ENCODE data around the gene YAE1.

Gene YAE1

DNA sequence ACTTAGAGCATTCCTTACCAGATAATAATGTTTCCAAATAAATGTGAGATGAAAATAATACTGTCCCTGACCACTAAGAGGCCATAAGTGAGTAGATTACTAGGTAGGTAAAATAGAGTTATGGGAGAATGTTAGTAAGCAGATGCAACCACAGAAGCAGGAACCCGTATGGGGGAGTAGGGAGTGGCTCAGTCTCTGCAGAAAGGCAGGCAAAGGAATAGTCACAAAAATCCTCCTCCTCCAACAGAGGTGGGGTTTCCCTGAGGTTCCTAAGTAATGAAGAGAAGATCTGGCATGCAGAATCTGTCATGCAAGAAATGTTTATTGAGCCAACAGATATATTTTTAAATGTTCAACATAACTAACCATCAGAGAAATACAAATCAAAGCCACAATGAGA lies 9.0 kb upstream of the YAE1 start:
- no peak for DNase-seq

DNA sequence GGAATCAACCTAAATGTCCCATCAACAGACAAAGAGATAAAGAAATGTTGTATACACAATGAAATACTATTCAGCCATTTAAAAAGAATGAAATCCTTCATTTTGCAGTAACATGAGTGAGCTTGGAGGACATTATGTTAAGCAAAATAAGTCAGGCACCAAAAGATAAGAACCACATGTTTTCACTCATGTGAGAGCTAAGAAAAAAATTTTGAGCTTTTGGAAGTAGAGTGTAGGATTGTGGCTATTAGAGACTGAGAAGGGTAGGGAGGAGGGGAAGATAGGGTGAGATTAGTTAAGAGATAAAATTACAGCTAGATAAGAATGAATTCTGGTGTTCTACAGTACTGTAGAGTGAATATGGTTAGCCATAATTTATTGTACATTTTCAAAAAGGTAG lies 8.3 kb upstream of the YAE1 start:
- DNase-seq = no peak

DNA sequence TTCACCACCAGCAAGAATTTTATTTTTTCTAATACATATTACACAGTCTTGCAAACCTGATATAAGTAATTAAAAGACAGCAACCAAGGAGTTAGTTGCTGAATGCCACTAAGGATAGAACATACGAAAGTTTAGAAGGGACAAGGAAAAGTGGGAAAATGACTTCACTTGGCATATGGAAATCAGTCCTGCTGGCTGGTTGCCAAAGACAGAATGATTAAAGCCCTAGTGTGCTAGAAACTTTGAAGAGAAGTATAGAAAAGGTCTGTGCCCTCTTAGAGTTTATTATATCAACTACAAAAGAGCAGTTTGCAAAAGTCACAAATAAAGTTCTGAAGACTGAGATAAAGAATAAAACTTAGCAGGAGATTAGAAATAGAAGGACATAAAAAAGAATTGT lies 5.8 kb upstream of the YAE1 start:
- DNase-seq = no peak

DNA sequence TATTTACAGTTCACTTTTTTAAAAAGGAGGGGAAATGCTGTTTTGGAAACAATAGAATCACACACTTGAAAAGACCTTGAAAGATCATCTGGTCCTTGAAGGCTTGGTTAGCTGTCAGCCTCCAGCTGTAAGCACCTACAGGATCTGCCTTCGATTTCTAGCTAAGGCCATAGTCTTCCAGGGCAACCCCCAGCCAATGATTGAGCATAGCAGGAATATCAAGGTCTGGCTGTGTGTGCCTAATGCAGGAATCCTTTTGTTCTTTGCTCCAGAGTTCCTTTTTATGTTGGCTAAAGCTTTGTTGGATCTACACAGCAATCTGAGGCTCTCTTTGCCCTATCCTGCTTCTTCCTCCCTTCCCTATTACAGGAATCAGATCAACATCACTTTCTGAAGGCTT lies 5.2 kb upstream of the YAE1 start:
- DNase-seq = no peak

DNA sequence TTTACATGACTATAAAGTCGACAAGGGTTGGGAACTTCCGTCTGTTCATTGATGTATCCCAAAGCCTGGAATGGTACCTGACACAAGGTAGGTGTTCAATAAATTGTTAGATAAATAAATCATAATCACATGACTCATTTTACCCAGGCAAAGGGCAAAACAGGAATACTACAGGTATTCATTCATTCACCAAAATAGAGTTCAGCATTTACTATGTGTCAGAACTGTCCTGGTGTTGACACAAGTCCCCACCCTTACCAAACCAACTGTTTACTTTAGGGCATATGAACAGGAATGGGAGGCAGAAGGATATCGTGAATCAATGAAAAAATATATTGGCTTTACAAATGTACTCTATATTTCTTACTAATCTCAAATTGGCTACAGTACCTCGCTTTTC lies 666 bp upstream of the YAE1 start:
- DNase-seq = no peak

DNA sequence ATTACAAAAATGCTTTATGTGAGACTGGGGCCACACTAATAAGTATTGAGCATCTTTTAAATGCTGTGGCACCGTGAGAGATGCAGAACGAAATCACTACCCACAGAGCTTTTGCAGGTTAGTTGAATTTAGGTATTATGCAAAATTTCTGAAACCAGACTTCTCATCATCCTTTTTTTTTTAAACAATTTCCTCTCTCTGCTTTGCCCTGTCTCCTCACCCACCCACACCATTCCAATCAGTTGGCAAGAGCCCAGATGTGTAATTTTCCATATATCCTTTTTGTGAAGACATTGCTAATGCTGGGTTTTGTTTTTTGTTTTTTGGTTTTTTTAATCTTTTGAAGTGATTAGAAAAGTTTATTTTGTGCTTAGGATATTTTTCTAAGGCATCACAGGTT lies 1.1 kb downstream of the YAE1 start:
- no peak for DNase-seq

DNA sequence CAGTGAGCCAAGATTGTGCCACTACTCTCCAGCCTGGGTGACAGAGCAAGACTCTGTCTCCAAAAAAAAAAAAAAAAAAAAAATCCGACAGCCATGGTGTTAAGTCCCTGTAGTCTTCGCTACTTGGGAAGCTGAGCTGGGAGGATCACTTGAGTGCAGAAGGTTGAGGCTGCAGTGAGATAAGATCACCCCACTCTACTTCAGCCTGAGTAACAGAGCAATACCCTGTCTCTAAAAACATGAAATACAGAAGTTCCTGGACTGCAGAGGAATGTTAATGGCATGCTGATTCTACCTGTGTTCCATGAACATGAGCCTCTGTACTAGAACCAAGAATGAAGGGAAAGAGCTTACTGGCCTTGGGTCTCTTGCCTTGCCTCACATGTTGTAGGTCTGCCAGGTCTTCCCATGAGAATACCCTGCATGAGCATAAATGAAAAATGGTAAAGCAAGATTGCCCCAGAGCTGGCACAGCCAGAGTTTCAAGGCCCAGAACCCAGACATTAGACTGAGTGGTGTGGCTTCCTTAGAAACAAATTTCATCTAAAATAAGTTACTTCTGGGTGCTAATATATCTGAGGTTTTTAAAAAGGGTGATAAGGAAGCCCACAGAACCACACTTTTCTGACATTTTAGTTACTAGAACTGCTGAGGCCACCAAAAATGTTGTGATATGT lies 8.6 kb downstream of the YAE1 start:
- no peak for DNase-seq

DNA sequence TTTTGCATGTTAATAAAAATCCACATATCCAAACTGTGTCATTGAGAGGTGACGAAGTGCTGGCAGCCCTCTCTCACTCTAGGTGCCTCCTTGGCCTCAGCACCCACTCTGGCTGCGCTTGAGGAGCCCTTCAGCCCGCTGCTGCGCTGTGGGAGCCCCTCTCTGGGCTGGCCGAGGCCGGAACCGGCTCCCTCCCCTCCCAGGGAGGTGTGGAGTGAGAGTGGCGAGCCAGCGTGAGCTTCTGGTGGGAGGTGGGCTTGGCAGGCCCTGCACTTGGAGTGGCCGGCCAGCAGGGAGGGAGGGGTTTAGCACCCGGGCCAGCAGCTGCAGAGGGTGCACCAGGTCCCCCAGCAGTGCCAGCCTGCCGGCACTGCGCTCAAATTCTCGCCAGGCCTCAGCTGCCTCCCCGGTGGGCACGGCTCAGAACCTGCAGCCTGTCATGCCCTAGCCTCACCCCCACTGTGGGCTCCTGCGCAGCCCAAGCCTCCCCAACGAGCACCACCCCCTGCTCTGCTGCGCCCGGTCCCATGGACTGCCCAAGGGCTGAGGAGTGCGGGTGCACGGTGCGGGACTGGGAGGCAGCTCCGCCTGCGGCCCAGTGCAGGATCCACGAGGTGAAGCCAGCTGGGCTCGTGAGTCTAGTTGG lies 11.1 kb downstream of the YAE1 start:
- DNase-seq = no peak

DNA sequence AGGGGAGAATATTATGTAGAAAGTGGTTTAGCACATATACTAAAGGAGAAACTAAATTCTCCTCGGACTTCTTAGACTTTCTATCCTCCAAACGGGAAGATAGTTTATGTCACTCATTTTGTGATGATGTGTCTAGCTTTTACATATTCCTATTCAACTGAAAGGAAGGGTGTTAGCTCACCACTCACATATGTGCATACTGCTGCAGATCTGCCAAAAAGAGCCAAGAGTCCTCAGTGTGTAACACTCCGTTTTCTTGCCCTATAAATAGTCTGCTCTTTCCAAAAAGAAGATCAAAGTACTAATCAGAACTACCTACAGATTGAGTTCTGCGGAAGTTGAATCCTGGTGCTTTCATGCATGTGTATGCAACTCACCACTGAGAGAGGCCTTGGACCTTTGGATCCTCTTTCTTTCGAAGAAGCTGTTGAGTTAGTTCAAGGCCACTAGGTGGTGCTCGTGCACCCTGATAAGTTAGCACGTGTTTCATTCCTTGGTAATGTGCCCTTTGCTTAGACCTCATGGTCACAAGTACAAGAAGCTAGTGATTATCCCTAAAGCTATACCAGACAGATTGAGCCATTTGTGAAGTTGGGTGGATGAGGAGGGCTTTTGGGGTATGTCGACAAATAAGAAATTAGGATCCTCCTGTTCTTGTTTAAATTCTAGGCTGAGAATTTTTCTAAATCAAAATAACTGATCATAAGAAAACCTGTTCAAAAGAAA lies 14.1 kb downstream of the YAE1 start:
- DNase-seq = peak; percentile 80

DNA sequence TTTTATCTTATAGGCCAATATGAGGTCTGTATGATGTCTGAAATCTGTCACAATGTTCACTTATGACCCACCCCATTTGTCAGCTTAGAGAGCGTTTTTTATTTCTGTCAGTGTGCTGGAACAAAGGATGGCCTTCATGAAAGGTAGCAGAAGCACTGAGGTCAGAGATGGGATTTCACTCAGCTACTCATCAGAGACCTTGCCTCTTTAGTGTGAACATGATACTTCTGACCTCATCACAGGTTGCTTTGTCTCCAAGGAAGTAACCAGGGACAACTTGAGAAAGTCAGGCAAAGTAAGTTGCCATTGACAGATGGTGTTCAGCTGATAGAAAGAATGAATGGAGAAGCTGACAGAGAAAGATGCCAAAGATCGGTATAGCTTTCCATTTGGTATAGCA lies 16.3 kb downstream of the YAE1 start:
- DNase-seq = no peak

DNA sequence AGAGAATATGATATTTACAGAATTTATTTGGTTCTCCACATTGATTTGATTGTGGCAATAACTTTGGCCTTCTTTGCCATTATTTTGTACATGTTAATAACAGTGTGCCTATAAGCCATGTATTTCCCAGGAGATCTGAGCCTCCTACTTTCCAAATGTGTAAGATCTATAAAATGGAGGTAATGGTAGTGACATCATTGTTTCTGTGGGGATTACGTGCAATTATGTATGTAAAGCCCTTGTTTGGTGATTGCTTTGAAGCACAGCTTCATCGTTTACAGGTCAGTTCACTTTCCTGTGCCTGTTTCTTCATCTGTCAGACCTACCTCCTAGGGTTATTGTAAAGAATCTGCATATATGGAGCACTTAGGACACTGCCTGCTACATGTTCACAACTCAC lies 17.3 kb downstream of the YAE1 start:
- no peak for DNase-seq

DNA sequence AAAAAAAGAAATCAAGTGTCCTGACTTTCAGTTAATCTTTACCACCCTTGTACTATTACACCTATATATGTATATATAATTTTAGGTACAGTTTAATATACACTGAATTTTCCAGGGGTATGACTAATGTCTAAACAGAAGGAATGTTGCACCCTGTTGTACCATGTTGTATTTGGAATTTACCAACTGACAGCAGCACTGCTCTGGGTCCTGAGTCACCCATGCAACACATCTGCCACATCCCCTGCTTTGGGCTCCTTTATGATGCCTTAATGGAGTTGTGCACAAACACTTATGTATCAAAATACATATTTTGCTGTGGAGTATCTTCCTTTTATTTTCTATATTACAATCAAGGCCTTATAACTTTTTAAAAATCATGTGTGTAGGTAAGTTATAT lies 21.2 kb downstream of the YAE1 start:
- no peak for DNase-seq

DNA sequence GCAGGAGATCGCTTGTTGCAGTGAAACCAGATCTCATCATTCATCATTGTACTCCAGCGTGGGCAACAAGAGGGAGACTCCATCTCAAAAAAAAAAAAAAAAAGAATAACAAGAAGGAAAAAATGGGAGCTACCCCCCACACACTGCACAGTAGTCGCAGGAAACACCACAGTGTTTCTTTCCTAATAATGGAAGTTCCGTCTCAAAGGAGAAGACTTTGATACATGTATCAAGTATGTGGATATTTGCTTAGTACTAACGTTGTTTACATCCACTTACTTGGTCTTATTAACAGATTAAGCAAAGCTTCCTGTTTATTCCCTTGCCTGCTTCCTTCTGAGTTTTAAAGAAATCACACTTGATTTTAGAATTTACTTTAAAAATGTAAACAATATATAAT lies 22.2 kb downstream of the YAE1 start:
- no peak for DNase-seq

DNA sequence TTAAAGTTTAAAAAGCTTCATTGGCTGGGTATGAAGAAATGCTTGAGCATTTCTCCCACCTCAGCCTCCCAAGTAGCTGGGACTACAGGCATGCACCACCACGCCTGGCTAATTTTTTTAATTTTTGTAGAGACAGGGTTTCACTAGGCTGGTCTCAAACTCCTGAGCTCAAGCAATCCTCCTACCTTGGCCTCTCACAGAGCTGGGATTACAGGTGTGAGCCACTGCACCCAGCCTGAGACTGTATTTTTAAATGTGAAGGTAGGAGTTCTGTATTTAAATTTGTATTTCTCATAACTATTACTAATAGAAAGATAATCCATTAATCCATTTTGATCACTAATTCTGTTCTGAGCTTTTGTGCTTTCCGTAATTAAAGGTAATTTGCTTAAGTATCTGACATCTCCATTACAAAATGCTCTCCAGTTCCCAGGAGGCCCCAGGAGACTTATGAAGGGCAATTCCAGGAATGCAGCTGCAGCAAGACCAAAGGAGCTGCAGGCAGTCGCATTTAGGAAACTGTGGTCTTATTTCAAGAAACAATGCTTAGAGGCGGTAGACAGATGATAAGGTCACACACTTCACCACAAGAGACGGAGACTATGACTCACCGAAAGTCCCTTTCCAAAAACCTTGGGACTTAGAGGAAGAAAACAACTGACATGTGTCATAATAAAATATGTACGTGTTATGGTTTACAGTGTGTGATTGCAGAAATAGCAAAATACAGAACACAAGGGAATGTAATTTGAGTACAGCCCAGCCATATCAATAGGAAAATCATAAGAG lies 23.3 kb downstream of the YAE1 start:
- DNase-seq = peak; percentile 62

DNA sequence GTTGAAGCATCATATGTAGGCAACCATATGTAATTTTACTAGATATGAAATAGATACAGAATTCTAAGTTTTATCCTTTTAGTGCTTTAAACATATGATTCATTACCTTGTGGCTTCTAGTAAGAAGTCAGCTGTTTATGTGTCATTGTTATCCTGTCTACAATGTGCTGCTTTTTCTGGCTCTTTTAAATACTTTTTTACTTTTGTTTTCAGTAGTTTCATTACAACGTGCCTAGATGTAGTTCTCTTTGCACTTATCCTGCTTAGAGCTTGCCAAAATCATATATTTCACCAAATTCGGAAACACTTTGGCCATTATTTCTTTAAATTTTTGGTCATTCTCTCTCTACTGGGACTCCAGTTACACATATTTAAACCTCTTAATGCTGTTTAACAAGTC lies 26.4 kb downstream of the YAE1 start:
- no peak for DNase-seq

DNA sequence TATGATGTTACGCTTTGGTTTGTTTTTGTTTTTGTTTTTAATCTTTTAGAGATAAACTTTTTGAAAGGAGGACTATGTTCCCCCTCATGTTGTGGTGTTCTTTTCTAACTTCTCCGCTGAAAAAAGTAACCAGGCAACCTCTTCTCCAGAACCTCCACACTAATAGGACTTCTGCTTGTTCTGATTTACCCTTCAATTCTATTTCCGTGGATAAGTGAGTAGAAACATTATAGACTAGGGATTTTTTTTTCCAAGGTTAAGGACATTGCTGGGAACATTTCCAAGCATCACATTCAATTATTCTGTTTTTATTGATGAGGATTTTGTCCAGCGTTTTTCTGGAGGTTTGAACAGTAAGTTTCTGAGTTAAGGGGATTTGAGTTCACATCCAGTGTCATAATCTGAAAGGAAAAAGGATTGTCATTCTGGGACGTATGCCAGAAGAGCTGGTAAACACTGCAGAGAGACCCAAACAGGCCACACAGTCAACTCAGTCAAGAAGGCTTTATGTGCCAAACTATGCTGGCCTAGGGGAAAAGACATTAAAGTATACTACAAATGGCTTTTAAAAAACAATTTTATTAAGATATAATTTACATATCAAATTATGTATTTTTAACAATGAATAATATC lies 28.9 kb downstream of the YAE1 start:
- DNase-seq = no peak

DNA sequence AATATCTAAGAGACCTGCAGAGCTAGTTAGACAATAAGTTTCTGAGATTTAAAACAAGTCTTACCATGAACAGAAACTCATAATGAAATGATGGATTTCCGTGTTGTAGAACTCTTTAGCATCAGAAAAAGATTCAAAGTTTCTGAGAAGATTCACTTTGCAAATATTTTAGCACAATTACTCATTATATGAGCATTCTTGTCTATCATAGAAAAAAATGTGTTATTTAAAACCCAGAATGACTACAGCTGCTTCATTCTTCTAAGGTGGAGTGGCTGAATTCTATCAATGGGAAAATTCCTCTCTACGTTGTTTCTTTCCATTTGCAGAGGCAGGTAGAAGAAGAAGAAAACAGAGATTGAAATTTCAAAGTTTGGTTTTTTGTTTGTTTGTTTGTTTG lies 36.1 kb downstream of the YAE1 start:
- DNase-seq = no peak

DNA sequence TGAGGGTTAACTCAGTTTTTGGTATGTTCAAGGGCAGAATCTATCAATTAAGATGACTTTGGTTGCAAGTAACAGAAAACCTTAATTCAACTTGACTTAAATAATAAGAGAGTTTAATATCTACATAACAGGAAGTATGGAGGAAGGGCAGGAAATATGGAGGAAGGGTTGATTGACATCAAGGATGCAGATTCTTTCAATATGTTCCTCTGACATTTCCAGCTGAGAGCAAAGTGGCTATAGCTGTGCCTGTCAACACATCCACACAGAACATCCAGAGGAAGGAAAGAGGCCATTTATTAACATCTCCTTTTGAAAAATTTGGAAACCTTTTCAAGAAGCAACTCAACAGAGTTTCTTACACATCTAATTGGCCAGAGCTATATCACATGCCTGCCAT lies 37.7 kb downstream of the YAE1 start:
- no peak for DNase-seq

DNA sequence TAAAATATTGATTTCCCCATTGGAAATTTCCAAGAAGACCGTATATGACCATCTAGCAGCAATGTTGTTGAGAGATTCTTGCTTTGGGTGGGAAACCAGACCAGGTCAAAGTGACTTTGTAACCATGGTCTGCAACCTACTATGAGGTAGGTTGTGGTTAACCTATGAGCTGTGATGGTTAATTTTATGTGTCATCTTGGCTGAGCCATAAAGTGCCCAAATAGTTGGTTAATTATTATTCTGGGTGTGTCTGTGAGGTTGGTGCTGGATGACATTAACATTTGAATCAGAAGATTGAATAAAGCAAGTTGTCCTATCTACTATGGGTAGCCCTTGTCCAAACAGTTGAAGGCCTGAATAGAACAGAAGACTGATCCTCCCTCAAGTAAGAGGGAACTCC lies 38.9 kb downstream of the YAE1 start:
- DNase-seq = no peak

DNA sequence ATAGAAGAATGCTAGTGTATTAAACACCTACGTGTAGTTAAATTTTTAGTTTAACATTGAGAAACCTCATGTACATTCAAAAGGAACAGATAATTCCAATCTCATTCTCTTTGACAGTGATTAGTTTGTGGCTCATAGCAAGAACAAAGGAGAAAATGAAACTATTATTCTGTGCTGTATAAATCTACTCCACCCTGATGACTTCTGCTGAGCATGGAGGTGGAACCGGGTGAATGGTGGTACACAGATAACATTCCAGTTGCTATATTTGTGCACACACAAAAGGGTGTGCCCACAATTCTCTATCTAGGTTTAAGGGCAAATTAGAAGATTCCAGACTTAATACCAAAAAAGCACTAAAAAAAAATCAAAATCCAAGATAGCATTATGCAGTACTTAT lies 40.1 kb downstream of the YAE1 start:
- DNase-seq = no peak

DNA sequence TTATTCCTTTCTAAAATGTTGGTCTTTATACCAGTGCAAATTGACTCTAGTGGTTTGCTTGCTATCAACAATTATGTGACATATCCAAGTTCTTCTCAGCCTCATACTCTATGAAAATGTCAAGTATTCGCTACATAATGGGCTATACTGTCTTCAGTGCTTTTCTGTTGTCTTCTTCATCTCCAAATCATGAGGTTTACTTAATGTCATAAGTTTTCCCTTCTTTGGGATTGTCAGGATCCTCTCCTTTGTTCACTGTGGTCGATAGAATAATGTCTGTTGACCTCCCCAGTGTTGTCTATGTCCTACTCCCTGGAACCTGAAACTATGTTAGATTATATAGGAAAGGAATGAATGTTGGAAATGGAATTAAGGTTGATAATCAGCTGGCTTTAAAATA lies 40.7 kb downstream of the YAE1 start:
- DNase-seq = no peak

DNA sequence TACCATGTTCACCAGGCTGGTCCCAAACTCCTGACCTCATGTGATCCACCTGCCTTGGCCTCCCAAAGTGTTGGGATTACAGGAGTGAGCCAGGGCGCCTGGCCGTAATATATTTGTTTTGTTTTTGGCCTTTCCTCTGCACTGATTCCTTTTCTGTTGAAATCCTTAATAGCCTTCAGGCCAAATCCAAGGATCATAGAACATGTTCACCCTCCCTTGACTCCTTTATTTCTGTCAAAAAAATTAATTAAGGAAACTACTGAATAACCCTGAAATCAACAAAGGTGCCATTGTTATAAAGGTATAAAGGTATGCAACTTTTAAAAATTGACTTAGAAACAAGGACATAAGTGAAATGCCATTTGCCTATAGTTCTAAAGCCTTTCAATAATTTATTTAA lies 41.7 kb downstream of the YAE1 start:
- DNase-seq = no peak

DNA sequence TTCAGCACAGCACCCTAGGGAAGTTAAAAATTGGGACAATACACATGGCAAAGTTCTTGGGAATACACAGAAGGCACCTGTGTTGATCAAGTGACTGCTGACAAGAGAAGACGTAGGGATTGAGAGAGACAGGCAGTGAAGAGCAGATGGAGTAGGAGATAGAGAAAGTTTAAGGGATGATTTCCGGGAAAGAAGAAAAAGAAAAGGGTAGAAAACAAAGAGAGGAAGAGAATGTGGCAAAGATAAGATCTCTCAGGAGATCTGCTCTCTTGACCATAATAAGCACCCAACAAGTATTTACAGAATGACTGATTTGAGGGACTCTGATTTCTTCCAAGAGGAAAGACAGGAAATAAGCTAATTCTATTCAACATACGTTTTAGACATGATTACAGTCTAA lies 42.1 kb downstream of the YAE1 start:
- no peak for DNase-seq
